GDM1 (cell line): ENCODE data around the gene NT5DC2.

ENCODE experiments used
- DNase-seq: peaks from one replicate; lab custom pipeline; 2025; lab: John Stamatoyannopoulos, UW

Gene NT5DC2

DNA sequence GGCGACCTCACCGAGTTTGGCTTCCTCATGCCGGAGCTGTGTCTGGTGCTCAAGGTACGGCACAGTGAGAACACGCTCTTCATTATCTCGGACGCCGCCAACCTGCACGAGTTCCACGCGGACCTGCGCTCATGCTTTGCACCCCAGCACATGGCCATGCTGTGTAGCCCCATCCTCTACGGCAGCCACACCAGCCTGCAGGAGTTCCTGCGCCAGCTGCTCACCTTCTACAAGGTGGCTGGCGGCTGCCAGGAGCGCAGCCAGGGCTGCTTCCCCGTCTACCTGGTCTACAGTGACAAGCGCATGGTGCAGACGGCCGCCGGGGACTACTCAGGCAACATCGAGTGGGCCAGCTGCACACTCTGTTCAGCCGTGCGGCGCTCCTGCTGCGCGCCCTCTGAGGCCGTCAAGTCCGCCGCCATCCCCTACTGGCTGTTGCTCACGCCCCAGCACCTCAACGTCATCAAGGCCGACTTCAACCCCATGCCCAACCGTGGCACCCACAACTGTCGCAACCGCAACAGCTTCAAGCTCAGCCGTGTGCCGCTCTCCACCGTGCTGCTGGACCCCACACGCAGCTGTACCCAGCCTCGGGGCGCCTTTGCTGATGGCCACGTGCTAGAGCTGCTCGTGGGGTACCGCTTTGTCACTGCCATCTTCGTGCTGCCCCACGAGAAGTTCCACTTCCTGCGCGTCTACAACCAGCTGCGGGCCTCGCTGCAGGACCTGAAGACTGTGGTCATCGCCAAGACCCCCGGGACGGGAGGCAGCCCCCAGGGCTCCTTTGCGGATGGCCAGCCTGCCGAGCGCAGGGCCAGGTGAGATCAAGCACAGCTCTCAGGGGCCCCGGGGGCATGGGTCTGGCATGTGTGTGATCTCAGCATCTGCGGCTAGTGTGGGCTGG is 45.6 kb downstream of the NT5DC2 start:
- DNase-seq: no peak

DNA sequence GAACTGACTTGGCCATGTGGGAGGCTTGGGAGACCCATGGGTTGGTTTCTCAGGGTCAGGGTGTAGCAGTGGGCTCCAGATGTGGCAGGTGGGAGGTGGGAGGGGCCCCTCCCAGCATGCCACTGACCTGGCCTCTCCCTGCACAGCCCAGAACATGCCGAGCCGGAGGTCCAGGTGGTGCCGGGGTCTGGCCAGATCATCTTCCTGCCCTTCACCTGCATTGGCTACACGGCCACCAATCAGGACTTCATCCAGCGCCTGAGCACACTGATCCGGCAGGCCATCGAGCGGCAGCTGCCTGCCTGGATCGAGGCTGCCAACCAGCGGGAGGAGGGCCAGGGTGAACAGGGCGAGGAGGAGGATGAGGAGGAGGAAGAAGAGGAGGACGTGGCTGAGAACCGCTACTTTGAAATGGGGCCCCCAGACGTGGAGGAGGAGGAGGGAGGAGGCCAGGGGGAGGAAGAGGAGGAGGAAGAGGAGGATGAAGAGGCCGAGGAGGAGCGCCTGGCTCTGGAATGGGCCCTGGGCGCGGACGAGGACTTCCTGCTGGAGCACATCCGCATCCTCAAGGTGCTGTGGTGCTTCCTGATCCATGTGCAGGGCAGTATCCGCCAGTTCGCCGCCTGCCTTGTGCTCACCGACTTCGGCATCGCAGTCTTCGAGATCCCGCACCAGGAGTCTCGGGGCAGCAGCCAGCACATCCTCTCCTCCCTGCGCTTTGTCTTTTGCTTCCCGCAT is 46.4 kb downstream of the NT5DC2 start:
- no peak for DNase-seq

DNA sequence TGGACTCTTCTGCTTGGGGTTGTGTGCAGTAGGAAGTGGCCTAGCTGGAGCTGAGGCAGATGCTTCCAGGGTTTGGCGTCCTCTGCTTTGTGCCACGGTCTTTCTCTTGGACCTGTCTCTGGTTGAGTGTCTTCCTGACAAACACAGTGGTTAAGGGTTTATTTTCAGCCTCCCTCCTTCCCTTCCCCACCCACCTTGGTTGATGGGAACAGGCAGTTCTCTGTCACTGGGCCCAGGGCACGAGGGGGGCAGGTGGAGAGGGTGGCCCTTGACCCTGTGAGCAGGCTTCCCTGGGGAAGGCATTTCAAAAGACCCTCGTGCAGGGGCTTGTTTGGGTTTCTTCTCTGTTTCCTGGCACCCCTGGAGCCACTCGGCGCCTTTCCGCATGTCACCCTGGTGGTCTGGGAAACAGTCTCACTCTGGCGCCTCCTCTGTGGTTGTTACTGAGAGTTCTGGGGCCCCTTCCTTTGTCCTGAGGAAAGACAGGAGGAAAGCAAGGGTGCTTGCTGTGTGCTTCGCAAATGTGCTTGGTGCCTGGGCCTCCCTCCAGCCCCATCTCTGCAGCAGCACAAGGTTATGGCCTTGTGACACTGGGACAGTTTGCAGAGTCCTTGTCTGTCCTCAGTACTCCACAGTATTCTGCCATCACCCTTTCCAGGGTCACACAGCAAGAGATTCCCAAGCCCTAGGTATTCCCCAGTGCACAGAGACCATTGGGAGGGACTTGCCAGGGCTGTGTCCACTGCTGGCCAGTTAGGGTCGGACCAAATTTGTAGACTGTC is 48.8 kb downstream of the NT5DC2 start:
- DNase-seq: no peak

DNA sequence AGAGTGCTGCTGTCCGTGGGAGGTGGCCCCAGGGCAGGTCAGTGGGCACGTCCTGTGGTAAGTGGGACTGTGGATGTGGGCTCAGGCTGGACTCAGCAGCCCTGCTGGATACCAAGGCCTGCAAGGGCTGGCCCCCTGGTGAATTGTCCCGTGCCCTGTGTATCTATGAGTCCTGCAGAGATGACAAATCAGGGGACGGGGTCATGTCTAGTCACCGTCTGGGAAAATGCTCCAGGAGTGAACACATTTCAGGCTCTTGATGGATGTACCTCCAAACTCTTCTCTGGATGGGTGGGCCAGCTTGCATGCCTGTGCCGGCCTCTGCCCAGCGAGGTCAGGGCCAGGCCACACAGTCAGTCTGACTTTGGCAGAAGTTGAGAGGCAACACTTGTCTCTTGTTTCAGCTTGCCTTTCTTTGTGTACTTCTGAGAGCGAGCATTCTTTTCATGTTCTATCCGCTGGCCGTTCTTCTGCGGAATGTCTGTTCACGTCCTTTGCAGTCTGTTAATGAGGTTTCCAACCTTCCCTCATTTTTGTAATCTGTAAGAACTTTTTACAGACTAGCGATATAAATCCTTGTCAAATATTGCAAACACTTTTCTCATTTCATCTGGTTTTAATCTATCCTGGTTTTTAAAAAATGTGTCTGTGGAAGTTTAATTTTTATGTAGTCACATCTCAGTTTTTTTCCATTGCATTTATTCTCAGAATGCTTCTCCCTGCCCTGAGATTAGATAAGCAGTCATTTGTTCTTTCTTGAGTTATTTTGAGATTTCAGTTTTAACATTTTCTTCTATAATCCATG is 49.9 kb downstream of the NT5DC2 start:
- no peak for DNase-seq

DNA sequence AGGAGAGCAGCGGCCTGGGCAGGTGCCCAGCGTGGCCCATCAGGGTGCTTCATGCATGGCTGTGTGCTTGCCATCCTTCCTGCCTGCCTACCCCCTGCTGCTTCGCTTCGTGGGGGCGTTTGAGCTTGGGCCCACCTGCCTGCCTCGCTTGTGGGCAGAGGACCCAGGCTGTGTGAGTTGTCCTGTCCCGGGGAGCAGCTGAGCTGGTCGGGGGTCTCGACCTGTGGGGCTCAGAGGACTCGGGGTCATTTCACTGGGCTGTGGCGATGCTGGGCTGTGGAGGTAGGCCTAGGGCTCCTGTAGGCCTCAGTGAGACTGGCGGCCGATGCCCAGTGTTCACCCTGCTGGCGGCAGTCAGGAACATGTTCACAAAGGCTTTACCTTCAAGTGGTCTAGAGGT is 50.6 kb downstream of the NT5DC2 start:
- DNase-seq: no peak

DNA sequence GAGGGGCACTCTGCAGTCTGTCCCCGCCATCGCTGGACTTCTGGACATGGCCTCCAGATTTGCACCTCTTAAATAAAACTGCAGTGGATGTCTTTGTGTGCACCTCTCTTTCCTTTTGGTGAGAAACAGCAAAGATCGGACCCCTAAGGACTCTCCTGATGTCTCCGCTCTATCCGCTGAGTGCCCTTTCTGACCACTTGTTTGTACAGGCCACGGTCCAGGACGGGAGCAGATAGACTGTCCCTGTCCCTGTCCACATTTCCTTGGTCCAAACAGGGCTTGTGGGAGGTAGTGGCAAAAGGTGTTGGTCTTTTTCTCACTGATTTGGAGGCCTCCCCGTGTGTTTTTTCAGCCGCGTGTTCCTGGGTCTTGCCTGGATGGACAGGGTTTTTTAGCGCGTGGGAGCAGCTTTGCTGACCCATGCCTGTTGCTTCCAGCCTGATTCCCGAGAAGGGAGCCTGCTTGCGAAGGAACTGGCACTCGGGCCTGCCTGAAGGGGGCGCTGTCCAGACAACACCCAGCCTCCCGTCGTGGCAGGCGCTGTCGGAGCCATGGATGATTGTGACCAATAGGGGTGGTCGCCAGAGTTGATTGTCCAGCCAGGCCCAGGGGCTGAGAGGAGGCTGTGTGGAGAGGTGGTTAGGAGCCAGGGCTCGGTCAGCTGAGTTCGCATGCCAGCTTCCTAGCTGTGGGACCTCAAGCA is 51.7 kb downstream of the NT5DC2 start:
- no peak for DNase-seq

DNA sequence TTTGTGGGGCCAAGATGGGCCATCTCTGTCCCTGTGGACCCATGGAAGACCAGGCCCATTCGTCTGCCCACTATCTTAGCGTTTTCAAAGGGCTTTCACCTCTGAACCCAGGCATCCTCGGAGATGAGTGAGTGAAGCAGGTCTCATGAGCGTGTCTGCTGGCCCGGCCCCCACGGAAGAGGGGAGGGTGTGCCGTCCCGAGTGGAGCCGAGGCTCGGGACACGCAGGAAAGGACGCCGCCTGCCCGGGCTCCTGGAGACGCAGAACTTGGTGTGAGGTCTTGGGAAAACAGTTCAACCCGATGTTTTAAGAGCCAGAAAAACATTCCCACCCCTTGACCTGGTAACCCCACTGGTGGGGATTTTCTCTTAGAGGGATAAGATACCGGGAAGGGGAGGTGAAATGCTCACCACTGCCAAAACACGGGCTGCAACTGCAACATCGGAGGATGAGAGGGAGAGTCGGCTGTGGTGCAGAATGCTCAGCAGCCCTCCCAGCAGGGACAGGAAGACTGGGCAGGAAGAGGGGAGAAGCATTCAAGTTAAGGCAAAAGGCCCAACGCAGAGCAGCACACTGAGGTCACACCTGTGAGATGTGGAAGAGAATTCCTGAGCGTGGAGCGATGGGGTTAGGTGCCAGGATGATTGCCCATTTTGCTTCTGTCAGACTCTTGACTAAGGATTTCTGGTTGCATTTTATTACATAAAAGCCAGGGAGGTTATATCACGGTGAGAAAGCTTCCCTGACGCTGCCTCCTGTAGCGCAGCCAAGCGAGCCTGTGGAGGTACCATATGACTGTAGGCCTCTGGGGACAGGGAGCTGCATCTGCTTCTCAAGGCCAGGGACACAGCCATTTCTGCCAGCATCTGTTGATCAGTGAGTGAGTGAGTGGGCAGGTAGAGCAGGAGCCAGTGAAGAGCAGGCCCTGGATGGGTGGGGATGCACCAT is 52.6 kb downstream of the NT5DC2 start:
- no peak for DNase-seq

DNA sequence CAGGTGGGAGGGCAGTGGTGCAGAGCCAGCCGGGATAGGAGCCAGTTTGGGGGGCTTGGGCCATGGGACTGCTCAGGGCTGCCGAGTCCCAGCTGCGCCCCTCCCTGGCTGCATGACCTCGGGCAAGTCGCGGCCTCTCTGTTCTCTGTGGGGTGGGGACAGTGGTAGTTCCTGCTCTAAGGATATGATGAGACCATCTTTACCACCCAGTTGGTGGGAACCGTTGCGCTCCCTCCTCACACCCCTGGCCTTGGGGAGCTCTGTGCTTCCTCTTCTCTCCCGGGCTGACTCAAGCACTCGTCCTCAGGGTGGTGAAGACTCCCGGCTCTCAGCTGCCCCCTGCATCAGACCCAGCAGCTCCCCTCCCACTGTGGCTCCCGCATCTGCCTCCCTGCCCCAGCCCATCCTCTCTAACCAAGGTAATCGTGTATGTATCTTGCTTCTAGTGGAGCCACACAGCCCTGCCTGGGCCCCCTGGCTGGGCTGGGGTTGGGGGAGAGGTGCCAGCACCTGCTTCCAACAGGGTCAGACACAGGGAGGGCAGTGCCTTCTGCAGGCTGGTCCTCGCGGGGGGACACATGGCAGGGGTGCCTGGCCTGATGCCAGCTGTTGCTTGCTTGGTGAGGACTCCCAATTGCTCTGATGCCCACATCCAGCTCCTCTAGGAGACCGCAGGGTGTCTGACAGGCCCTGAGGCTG is 53.6 kb downstream of the NT5DC2 start:
- DNase-seq: no peak

DNA sequence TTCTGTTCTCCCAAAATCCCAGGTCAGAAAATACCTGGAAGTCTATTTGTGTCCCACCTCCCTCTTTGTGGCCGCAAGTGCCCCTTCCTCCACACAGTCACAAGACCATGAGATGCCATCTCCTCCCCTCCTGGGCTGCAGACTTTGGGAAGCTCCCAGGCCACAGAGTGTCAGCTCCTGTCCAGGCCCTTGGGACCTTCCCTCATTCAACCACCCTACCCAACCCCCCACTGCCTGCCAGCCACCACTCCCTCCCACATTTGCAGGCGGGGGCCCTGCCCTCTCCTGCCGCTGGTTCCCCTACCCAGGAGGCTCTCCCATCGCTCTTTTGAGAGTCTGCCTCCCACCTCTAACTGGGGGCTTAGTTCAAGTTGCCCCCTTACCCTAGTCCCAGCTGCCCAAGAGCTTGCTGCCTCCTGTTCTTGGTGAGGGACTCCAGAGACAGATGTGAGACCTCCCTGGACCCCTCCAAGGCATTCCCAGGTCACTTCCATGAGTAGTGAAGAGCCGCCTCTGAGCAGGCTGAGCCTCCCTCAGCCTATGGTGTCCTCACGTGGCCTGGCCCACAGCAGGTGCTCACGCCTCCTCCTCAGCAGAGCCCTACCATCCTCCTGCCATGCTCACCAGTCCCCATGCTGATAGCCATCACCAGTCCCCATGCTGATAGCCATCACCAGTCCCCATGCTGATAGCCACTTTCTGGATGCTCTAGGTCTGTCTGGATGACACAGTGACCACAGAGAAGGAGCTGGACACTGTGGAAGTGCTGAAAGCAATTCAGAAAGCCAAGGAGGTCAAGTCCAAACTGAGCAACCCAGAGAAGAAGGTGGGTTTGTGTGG is 54.4 kb downstream of the NT5DC2 start:
- DNase-seq: no peak

DNA sequence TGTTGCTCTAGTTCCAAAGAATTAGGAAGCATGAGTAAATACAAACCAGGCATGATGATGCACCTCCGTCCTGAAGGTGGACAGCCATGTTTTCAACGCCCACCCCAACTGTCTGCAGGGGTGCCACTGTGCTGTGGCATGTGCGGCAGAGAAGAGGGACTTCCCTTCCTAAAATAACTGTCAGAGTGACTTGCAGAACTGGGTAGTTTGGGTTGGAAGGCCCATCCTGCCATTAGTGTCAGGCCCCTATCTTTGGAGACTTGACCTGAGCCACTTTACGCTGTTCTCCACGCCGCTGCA is 55.9 kb downstream of the NT5DC2 start:
- DNase-seq: no peak

DNA sequence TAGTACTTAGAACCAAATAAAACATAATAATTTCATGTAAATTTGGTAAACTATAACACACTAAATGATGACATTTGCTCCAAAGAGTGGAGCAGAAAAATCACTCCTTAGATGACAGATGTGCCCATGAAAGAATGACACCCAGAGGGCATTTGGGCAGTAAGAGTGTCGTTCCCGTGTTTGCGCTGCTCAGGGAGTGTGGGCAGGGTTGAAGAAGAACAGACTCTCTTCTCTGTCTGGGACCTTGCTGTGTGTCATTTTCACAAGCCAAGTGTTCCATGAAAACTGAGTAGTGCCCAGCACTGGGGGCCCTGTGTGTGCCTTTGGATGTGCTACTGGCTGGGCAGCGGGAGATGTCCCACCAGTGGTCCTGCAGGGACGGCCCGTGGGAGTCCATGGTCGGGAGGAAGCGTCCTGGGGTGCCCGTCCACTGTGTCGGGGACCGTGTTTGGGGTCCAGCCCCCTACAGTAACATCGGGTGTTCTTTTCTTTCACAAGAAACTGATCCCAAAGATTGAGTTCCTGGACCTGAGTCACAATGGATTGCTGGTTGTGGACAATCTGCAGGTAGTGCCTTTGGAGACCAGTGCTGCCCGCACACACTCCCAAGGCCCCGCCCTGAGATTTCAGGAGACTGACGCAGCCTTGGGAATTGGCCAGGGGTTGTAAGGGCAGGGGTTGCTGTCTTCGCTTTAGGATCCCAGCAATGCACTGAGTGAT is 56.4 kb downstream of the NT5DC2 start:
- no peak for DNase-seq
